GM06990 (cell line): ENCODE results near the gene LRRC59.

Experiments
- DNase-seq: peaks from one replicate; pipeline ENCODE4 v3.0.0-alpha.2; 2011; ENCODE audit not compliant: insufficient read length; ENCODE audit errors: extremely low read depth
- H3K27me3 ChIP-seq: replicated peaks from 2 replicates; pipeline ENCODE4 v1.6.0; 2011; ENCODE audit warnings: low read length; ENCODE audit not compliant: control insufficient read depth, insufficient read depth
- H3K36me3 ChIP-seq: 2 replicates; pipeline ENCODE4 v1.5.1; 2011; ENCODE audit warnings: low read length; ENCODE audit not compliant: control insufficient read depth, insufficient read depth
- H3K4me3 ChIP-seq: replicated peaks from 2 replicates; pipeline ENCODE4 v1.5.1; 2011; ENCODE audit warnings: low read depth, mild to moderate bottlenecking, control low read depth, low read length
- TF ChIP-seq, protein P1 (sequence below): IDR thresholded peaks from 2 replicates; pipeline ENCODE4 v1.5.1; 2011; ENCODE audit warnings: low read length, control low read depth, mild to moderate bottlenecking, inconsistent platforms; ENCODE audit not compliant: insufficient read depth, poor library complexity, severe bottlenecking

The LRRC59 gene

DNA sequence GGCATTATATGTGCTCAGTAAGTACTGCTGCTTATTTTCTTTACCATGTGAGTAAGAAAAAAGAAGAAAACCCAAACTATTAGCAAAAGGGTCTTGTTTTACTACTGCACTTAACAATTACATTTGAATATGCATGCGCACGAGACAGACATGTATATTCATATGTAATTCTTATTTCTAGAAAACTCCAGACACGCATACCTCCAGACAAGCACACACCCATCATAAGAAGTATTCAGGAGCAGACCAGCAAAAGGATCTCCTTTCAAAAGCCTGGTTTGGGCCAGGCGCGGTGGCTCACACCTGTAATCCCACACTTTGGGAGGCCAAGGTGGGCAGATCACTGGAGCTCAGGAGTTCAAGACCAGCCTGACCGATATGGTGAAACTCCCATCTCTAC, 7.8 kb downstream of the LRRC59 start:
- TF ChIP-seq, protein P1, sequence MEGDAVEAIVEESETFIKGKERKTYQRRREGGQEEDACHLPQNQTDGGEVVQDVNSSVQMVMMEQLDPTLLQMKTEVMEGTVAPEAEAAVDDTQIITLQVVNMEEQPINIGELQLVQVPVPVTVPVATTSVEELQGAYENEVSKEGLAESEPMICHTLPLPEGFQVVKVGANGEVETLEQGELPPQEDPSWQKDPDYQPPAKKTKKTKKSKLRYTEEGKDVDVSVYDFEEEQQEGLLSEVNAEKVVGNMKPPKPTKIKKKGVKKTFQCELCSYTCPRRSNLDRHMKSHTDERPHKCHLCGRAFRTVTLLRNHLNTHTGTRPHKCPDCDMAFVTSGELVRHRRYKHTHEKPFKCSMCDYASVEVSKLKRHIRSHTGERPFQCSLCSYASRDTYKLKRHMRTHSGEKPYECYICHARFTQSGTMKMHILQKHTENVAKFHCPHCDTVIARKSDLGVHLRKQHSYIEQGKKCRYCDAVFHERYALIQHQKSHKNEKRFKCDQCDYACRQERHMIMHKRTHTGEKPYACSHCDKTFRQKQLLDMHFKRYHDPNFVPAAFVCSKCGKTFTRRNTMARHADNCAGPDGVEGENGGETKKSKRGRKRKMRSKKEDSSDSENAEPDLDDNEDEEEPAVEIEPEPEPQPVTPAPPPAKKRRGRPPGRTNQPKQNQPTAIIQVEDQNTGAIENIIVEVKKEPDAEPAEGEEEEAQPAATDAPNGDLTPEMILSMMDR = no peak
- H3K27me3 ChIP-seq = no peaks in the 10 kb centered on the region
- no peak overlapping the region for H3K4me3 ChIP-seq
- DNase-seq = no peak
- peaks cover 60% of the 10 kb centered on the region for H3K36me3 ChIP-seq

- Histone ChIP-seq H3K36me3 (peaks cover 58% of the 10 kb centered on the region), H3K4me3 (no peak overlapping the region), H3K27me3 (no peaks in the 10 kb centered on the region)
- no peak for DNase-seq
- TF ChIP-seq, protein P1 = no peak
Measured at GRCh38 chr17:50388728-50389127, 8.6 kb downstream of the LRRC59 start.

- DNase-seq = no peak
Measured at GRCh38 chr17:50386510-50386909, 10.8 kb downstream of the LRRC59 start.

GRCh38 chr17:50382931-50383330, 14.4 kb downstream of the LRRC59 start:
- Histone ChIP-seq H3K36me3 (peaks cover 52% of the 10 kb centered on the region), H3K4me3 (no peak overlapping the region), H3K27me3 (no peaks in the 10 kb centered on the region)
- TF ChIP-seq, protein P1 = no peak
- DNase-seq = no peak

More at GRCh38 chr17:50386510-50386909, 10.8 kb downstream of the LRRC59 start:
- Histone ChIP-seq H3K4me3 (no peak overlapping the region), H3K27me3 (no peaks in the 10 kb centered on the region), H3K36me3 (peaks cover 51% of the 10 kb centered on the region)
- TF ChIP-seq, protein P1 = no peak

GRCh38 chr17:50381920-50382319, 15.4 kb downstream of the LRRC59 start:
- no peaks in the 10 kb centered on the region for H3K27me3 ChIP-seq
- no peak for DNase-seq
- no peak overlapping the region for H3K4me3 ChIP-seq
- TF ChIP-seq, protein P1 = no peak
- peaks cover 45% of the 10 kb centered on the region for H3K36me3 ChIP-seq

DNA sequence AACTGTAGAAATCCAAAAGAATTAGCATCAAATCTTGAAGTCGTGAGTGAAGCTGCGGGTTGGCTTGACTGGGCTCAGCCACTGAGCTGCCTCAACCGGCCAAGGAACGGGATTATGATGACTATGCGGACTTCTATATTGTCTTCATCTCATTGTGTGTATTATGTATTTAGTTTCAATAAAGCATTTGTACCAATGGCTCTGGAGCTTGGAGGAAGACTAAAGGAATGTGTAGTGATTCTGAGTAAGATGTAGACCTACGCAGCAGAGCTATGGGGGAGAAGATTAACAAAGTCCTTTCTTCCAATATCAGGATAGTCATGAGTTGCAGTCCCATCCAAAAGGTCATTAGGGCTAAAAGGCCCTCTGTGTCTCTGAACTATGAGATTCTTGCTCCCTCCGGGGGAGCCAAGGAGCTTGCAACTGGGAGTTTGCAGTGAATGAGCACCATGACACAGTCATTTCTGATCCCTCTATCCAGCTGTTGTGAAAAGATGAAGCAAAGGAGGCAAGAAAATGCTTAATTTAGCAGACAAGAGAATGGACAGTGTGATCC, 16.0 kb downstream of the LRRC59 start:
- Histone ChIP-seq H3K4me3 (no peak overlapping the region), H3K36me3 (peaks cover 42% of the 10 kb centered on the region), H3K27me3 (no peaks in the 10 kb centered on the region)
- TF ChIP-seq, protein P1 = no peak
- no peak for DNase-seq
